ENCODE measurements around the gene RIPK4. TPM values are rescaled to one million over a fixed set of nuclear protein-coding genes. Genes with fewer than 3 reads are reported as not detected.
"Not testable (repeated sequence)": the region's sequence is repeated elsewhere in the genome, so short reads cannot be mapped to it uniquely, and the experiment has no call there.

Gene RIPK4
- total and polyA plus RNA-seq, 12 donors: 0.04 to 0.18 (median 0.14) TPM; not detected in 5

DNA sequence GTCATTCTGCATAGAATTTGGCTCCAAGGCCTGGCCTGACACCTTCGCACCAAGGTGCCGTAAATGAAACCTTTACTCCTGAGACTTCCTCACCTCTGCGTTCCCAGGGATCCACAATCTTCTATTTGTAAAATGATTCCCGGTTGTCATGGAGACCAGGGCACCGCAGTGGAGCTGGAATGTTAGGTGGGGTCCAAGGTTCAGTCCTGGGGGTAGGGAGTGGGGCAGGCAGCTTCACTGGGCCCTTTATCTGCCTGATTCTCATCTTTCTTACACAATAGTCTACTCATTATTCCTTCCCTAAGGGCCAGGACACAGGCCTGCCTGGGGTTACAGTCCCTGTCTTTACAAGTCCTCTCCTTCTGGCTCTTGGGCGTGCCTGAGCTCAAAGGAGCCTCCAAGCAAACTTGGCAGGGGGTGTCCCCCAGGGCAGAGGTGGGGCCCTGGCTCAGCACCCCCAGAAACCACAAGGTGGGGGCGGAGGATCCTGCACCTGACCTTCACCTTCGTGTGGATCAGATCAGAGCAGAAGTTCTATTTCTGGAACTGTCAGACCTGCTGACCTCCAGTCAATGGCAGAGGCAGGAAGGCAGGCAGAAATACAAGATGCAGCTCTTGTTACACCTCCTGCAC lies 51.1 kb downstream of the RIPK4 start:
- no peak for TF ChIP-seq POLR2A (IDR thresholded peaks at IDR 0.05)
- TF ChIP-seq, protein P1, sequence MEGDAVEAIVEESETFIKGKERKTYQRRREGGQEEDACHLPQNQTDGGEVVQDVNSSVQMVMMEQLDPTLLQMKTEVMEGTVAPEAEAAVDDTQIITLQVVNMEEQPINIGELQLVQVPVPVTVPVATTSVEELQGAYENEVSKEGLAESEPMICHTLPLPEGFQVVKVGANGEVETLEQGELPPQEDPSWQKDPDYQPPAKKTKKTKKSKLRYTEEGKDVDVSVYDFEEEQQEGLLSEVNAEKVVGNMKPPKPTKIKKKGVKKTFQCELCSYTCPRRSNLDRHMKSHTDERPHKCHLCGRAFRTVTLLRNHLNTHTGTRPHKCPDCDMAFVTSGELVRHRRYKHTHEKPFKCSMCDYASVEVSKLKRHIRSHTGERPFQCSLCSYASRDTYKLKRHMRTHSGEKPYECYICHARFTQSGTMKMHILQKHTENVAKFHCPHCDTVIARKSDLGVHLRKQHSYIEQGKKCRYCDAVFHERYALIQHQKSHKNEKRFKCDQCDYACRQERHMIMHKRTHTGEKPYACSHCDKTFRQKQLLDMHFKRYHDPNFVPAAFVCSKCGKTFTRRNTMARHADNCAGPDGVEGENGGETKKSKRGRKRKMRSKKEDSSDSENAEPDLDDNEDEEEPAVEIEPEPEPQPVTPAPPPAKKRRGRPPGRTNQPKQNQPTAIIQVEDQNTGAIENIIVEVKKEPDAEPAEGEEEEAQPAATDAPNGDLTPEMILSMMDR (IDR thresholded peaks at IDR 0.05): no peak
- H3K4me1 ChIP-seq (replicated peaks in 1 of 2): no peaks in the 10 kb centered on the region
- no peak overlapping the region for H3K4me3 ChIP-seq
- DNase-seq: no peak
- H3K27me3 ChIP-seq: no peaks in the 10 kb centered on the region
- no peaks in the 10 kb centered on the region for H3K9me3 ChIP-seq (replicated peaks in 1 of 3)
- intact Hi-C loops (cut with DNase I): no loop called here
- WGBS, 4 donors: 76 to 94% (median 77%) methylated on average over 6 to 8 of the region's 8 CpGs
- H3K36me3 ChIP-seq (replicated peaks in 1 of 2): no peaks in the 10 kb centered on the region
- H3K27ac ChIP-seq: no peak overlapping the region

DNA sequence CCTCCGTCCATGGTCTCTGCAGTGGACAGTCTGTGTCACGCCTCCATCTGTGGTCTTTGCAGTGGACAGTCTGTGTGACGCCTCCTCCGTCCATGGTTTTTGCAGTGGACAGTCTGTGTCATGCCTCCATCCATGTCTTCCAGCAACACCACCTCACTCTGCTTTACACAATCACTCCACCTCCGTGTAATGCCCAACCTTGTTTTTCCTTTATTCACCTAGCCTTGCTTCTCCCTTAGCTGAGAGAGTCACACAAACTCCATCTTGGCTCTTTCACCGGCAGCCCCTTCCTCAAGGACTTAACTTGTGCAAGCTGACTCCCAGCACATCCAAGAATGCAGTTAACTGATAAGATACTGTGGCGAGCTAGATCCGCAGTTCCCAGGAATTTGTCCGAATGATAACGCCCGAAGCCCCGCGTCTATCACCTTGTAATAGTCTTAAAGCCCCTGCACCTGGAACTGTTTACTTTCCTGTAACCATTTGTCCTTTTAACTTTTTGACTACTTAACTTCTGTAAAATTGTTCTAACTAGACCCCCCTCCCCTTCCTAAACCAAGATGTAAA lies 52.5 kb downstream of the RIPK4 start:
- WGBS, 4 donors: 40 to 54% (median 50%) methylated on average over 13 of the region's 13 CpGs
- H3K4me1 ChIP-seq (replicated peaks in 1 of 2); DNase-seq; H3K27ac ChIP-seq; intact Hi-C loops (cut with DNase I); H3K27me3 ChIP-seq; H3K9me3 ChIP-seq (replicated peaks in 1 of 3); H3K36me3 ChIP-seq (replicated peaks in 1 of 2); H3K4me3 ChIP-seq: not testable (repeated sequence)

DNA sequence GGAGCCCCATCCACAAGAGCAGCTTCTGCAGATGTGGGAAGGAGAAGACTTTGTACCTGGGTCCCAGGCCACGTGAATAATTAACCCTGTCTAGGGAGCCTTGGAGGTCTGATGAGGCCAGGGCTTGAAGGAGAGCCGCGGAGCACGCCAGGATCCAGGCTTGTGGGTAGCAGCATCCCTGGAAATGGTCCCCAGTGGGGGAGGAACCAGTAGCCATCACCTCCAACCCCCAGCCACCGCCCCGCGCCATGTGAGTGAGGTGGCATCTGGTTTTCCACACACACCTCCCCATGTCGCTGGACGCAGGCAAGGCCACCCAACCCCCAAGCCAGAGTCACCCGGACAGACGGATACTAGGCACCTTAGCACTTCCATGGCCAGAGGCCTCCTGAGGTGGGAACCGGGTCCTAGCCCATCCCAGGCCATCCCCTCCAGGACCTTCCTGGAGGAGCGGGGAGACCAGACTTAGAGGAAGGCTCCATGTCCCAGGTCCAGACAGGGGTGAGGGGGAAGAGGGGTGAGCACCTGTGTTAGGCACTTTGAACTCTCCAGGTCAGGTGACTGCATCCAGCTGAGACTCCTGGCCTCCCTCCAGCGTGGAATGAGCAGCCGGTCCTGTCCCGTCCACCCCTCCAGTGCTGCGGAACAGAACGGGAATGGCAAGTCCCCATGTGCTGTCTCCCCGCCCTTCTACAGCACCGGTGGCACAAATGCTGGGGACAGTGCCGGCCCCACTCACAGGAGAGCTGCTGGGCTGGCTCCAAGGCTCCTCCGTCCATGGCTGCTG lies 53.2 kb downstream of the RIPK4 start:
- no peak for TF ChIP-seq POLR2A (IDR thresholded peaks at IDR 0.05)
- TF ChIP-seq, protein P1 (IDR thresholded peaks at IDR 0.05): no peak
- Histone ChIP-seq H3K4me3 (no peak overlapping the region), H3K36me3 (replicated peaks in 1 of 2) (no peaks in the 10 kb centered on the region), H3K4me1 (replicated peaks in 1 of 2) (no peaks in the 10 kb centered on the region), H3K9me3 (replicated peaks in 1 of 3) (no peaks in the 10 kb centered on the region), H3K27me3 (no peaks in the 10 kb centered on the region), H3K27ac (no peak overlapping the region)
- no peak for DNase-seq
- intact Hi-C loops (cut with DNase I): no loop called here
- WGBS, 4 donors: 84 to 86% (median 86%) methylated on average over 15 to 22 of the region's 22 CpGs

DNA sequence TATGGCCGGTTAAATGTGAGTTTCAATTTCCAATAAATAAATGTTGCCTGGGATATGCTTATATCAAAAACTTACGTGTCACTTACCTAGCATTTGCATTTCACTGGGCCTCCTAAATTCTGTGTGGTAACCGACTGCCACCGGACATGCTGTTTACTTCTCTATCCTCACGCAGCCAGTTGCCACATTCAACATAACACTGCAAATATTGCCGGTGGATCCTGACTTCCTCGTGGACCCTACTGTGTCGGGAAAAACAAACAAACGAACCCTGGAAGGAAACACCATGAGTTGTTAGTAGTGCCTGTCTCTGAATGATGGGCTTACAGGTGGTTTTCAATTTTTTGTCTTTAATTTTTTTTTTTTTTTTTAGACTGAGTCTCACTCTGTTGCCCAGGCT lies 54.1 kb downstream of the RIPK4 start:
- H3K27ac ChIP-seq: no peak overlapping the region
- H3K9me3 ChIP-seq (replicated peaks in 1 of 3): no peaks in the 10 kb centered on the region
- DNase-seq: no peak
- H3K27me3 ChIP-seq: no peaks in the 10 kb centered on the region
- no peaks in the 10 kb centered on the region for H3K4me1 ChIP-seq (replicated peaks in 1 of 2)
- intact Hi-C loops (cut with DNase I): no loop called here
- H3K36me3 ChIP-seq (replicated peaks in 1 of 2): no peaks in the 10 kb centered on the region
- 40 to 66% (median 51%) methylated on average over 9 of the region's 9 CpGs for WGBS, 4 donors
- no peak overlapping the region for H3K4me3 ChIP-seq
- no peak for TF ChIP-seq POLR2A (IDR thresholded peaks at IDR 0.05)
- TF ChIP-seq, protein P1 (IDR thresholded peaks at IDR 0.05): no peak
